ENCODE data around the gene HMBS. TPM values are rescaled to one million over a fixed set of nuclear protein-coding genes. Genes with fewer than 3 reads are reported as not detected.
A peak's percentile ranks its signal among the peaks of the same experiment; 100 is the strongest.

The HMBS gene
- total RNA-seq, 1 donor from 2014 or later, result 58.4 TPM

- peaks cover 51% of the 10 kb centered on the region for H3K4me1 Mint-ChIP-seq
- no peak for TF ChIP-seq CTCF (conservative IDR thresholded peaks at IDR 0.05)
- DNase-seq (ENCODE audit: low read depth, low spot score), result no peak
- no peaks in the 10 kb centered on the region for H3K36me3 Mint-ChIP-seq (ENCODE audit: low read depth)
- no peaks in the 10 kb centered on the region for H3K27me3 Mint-ChIP-seq (ENCODE audit: low read depth)
- H3K9me3 Mint-ChIP-seq, result no peaks in the 10 kb centered on the region
- peak overlapping the region; percentile 90 for H3K4me3 Mint-ChIP-seq
- H3K27ac Mint-ChIP-seq (ENCODE audit: unreplicated experiment), result peak overlapping the region; percentile 81
Observed at GRCh38 chr11:119103793-119104192, 19.1 kb downstream of the HMBS start.

GRCh38 chr11:119106564-119107537 lies 22.2 kb downstream of the HMBS start, which contains the start of gene C2CD2L:
TSS of gene C2CD2L (plus strand) at chr11:119107344. CDS start at chr11:119107742, 398 bp downstream.
- H3K9me3 Mint-ChIP-seq, result no peaks in the 10 kb centered on the region
- H3K36me3 Mint-ChIP-seq (ENCODE audit: low read depth), result no peaks in the 10 kb centered on the region
- no peak for TF ChIP-seq CTCF (conservative IDR thresholded peaks at IDR 0.05)
- peaks cover 38% of the 10 kb centered on the region for H3K4me1 Mint-ChIP-seq
- H3K27me3 Mint-ChIP-seq (ENCODE audit: low read depth), result no peaks in the 10 kb centered on the region
- H3K4me3 Mint-ChIP-seq, result peak within 1 kb of the TSS; percentile 90
- H3K27ac Mint-ChIP-seq (ENCODE audit: unreplicated experiment), result peak within 1 kb of the TSS; percentile 62
- DNase-seq (ENCODE audit: low read depth, low spot score), result peak; percentile 71

- Mint-ChIP-seq H3K9me3 (no peaks in the 10 kb centered on the region), H3K27me3 (ENCODE audit: low read depth) (no peaks in the 10 kb centered on the region), H3K27ac (ENCODE audit: unreplicated experiment) (no peak overlapping the region), H3K36me3 (ENCODE audit: low read depth) (no peaks in the 10 kb centered on the region), H3K4me1 (peaks cover 31% of the 10 kb centered on the region), H3K4me3 (peak overlapping the region; percentile 90)
- DNase-seq (ENCODE audit: low read depth, low spot score), result no peak
- no peak for TF ChIP-seq CTCF (conservative IDR thresholded peaks at IDR 0.05)
Observed at GRCh38 chr11:119107538-119108145, 23.0 kb downstream of the HMBS start.

- no peak for TF ChIP-seq CTCF (conservative IDR thresholded peaks at IDR 0.05)
- H3K9me3 Mint-ChIP-seq, result no peaks in the 10 kb centered on the region
- H3K27me3 Mint-ChIP-seq (ENCODE audit: low read depth), result no peaks in the 10 kb centered on the region
- peak overlapping the region; percentile 86 for H3K4me3 Mint-ChIP-seq
- H3K36me3 Mint-ChIP-seq (ENCODE audit: low read depth), result no peaks in the 10 kb centered on the region
- DNase-seq (ENCODE audit: low read depth, low spot score), result no peak
- H3K4me1 Mint-ChIP-seq, result peaks cover 31% of the 10 kb centered on the region
- H3K27ac Mint-ChIP-seq (ENCODE audit: unreplicated experiment), result peak overlapping the region; percentile 62
Observed at GRCh38 chr11:119108146-119108856, 23.6 kb downstream of the HMBS start.

GRCh38 chr11:119108857-119109221 lies 24.2 kb downstream of the HMBS start:
- H3K27ac Mint-ChIP-seq (ENCODE audit: unreplicated experiment), result no peak overlapping the region
- peak overlapping the region; percentile 86 for H3K4me3 Mint-ChIP-seq
- H3K4me1 Mint-ChIP-seq, result peaks cover 28% of the 10 kb centered on the region
- H3K9me3 Mint-ChIP-seq, result no peaks in the 10 kb centered on the region
- no peak for TF ChIP-seq CTCF (conservative IDR thresholded peaks at IDR 0.05)
- no peaks in the 10 kb centered on the region for H3K36me3 Mint-ChIP-seq (ENCODE audit: low read depth)
- DNase-seq (ENCODE audit: low read depth, low spot score), result no peak
- no peaks in the 10 kb centered on the region for H3K27me3 Mint-ChIP-seq (ENCODE audit: low read depth)
